Upper lobe of left lung (tissue), 6 donors: Measurements from ENCODE around the gene SMC6. TPM values are rescaled to one million over a fixed set of nuclear protein-coding genes. Genes with fewer than 3 reads are reported as not detected.

Experiments
- ATAC-seq, 2 donors: fragments of 200-7000 bp; cut with Tn5 transposase; one replicate each; pipeline ENCODE4 v1.9.1; 2022; ENCODE audit warnings: mild to moderate bottlenecking in 2 of 2, moderate library complexity in 2 of 2; ENCODE audit not compliant: low FRiP score in 2 of 2
- DNase-seq, 2 donors: peaks; one replicate each; pipeline ENCODE4 v3.0.0-alpha.2; 2019 to 2020
- H3K27ac ChIP-seq, 4 donors: fragments of 200-600 bp; sonication (generic); one replicate each; pipeline ENCODE4 v1.5.1; 2016 to 2019
- H3K27me3 ChIP-seq, 4 donors: fragments of 200-600 bp; sonication (generic); one replicate each; pipeline ENCODE4 v1.5.1; 2017 to 2019
- H3K36me3 ChIP-seq, 4 donors: fragments of 200-600 bp; sonication (generic); one replicate each; pipeline ENCODE4 v1.5.1; 2016 to 2019
- H3K4me1 ChIP-seq, 4 donors: fragments of 200-600 bp; sonication (generic); one replicate each; pipeline ENCODE4 v1.5.1; 2018 to 2019
- H3K4me3 ChIP-seq, 4 donors: fragments of 200-600 bp; sonication (generic); one replicate each; pipeline ENCODE4 v1.5.1; 2017 to 2019; ENCODE audit warnings: mild to moderate bottlenecking in 2 of 4, moderate library complexity in 1 of 4
- H3K9me3 ChIP-seq, 4 donors: fragments of 200-600 bp; sonication (generic); one replicate each; pipeline ENCODE4 v1.5.1; 2018 to 2019
- EP300 ChIP-seq, 4 donors: sonication (generic); formaldehyde crosslinking; IDR thresholded peaks; one replicate each; pipeline ENCODE4 v1.5.1; 2017; ENCODE audit warnings: antibody characterized with exemption in 4 of 4, control low read depth in 2 of 4
- POLR2A ChIP-seq, 4 donors: fragments of 450-650 bp; IDR thresholded peaks; one replicate each; pipeline ENCODE4 v1.5.1; 2016 to 2017; ENCODE audit warnings: antibody characterized with exemption in 4 of 4, mild to moderate bottlenecking in 2 of 4
- POLR2AphosphoS5 ChIP-seq, 2 donors: sonication (generic); formaldehyde crosslinking; IDR thresholded peaks; one replicate each; pipeline ENCODE4 v1.5.1; 2017; ENCODE audit warnings: antibody characterized with exemption in 2 of 2
- WGBS, 2 donors: methylation state at CpG; one replicate each; pipeline ENCODE4 v1.1.5; 2017 to 2018; 5-methylcytosine and 5-hydroxymethylcytosine counted together
- total RNA-seq, 6 donors: library from RNA; depleted of rRNA in 4 of 6; stranded (reverse); fragments of >200 nt in 4 of 6; gene quantifications; one replicate each; pipeline versions ENCODE4 v1.1.0 to v1.2.1, GENCODE V29; 2016 to 2021
- TF ChIP-seq, protein P1 (sequence below), 6 experiments: fragments of 450-650 bp in 4 of 6; fragments of 200-600 bp in 2 of 6; sonication (generic) in 2 of 6; IDR thresholded peaks; one replicate each; pipeline ENCODE4 v1.5.1; 2016 to 2019; ENCODE audit warnings: antibody characterized with exemption in 6 of 6
- donor health status: DM: no; HTN: no; CAD: no; lungs with moderate emphysema.
- donor health status: DM: no; HTN: yes; CAD: no; lungs with severe emphysema.

Gene SMC6
- total RNA-seq, 6 donors from 2014 or later, result 5.8 to 30.8 (median 13.6) TPM

DNA sequence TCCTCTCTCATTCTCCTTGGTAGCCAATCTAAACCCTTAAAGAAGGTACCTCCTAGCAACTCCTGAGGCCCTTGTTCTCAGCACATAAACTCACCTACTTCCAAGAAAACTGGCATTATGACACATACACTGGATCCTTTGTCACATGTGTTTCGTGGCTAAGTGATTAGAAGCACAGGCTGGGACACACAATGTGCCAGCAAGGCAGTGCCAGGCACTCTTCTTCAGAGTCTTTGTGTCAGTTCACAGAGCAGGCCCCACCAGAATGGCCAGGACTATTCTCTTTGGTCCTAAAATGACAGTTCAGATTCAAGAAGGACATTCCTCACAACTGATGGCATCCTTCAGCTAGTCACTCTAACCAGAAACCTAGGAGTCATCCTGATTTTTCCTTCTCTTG, 40.3 kb downstream of the SMC6 start:
- no peaks in the 10 kb centered on the region for H3K4me1 ChIP-seq
- ATAC-seq (no peak), DNase-seq (no peak)
- no peaks in the 10 kb centered on the region for H3K27me3 ChIP-seq
- H3K27ac ChIP-seq, result no peak overlapping the region
- H3K9me3 ChIP-seq, result no peaks in the 10 kb centered on the region
- TF ChIP-seq, protein P1, sequence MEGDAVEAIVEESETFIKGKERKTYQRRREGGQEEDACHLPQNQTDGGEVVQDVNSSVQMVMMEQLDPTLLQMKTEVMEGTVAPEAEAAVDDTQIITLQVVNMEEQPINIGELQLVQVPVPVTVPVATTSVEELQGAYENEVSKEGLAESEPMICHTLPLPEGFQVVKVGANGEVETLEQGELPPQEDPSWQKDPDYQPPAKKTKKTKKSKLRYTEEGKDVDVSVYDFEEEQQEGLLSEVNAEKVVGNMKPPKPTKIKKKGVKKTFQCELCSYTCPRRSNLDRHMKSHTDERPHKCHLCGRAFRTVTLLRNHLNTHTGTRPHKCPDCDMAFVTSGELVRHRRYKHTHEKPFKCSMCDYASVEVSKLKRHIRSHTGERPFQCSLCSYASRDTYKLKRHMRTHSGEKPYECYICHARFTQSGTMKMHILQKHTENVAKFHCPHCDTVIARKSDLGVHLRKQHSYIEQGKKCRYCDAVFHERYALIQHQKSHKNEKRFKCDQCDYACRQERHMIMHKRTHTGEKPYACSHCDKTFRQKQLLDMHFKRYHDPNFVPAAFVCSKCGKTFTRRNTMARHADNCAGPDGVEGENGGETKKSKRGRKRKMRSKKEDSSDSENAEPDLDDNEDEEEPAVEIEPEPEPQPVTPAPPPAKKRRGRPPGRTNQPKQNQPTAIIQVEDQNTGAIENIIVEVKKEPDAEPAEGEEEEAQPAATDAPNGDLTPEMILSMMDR (IDR thresholded peaks at IDR 0.05), result no peak
- TF ChIP-seq POLR2A (IDR thresholded peaks at IDR 0.05) (no peak), POLR2AphosphoS5 (IDR thresholded peaks at IDR 0.05) (no peak), EP300 (IDR thresholded peaks at IDR 0.05) (no peak)
- no peak overlapping the region for H3K4me3 ChIP-seq
- WGBS, 2 donors, result 86 to 95% methylated on average over 1 of the region's 1 CpG
- peaks cover 3 to 92% (median 22%) of the 10 kb centered on the region in 4 donors for H3K36me3 ChIP-seq

DNA sequence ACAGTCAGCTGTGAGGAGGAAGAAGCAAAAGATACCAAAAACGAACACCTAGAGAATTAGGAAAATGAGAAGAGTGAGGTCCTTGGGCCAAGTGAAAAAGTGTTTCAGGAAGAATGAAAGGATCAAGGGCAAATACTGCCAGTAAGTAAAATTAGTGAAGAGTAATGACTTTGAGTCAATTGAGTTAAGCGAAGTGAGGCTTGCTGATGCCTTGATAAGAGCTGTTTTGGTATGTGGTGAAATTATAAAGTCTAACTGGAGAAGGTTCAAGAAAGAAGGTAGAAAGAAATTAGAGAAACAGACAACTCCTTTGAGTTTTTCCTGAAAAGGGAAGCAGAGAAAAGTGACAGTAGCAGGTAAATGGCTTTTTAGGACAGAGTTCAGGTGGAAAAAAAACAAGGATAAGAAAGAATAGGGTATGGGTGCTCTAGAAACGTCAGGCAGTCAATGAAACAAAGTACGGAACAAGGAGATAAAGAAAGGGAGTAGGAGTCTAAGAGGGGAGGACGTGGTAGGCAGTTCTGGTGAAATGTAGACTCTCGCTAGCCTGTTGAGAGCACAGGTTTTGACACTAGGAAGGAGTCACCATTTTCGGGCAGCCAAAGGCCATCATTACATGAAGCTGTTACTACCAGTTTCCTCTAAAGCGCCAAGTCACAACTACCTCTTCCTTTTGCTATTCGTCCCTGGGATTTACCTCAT, 42.9 kb downstream of the SMC6 start:
- Histone ChIP-seq H3K36me3 (peaks cover 0 to 89% (median 22%) of the 10 kb centered on the region in 4 donors), H3K4me3 (no peak overlapping the region), H3K9me3 (no peaks in the 10 kb centered on the region), H3K27ac (no peak overlapping the region), H3K4me1 (no peaks in the 10 kb centered on the region), H3K27me3 (no peaks in the 10 kb centered on the region)
- WGBS, 2 donors, result 92 to 93% methylated on average over 9 of the region's 9 CpGs
- DNase-seq, result no peak
- TF ChIP-seq POLR2AphosphoS5 (IDR thresholded peaks at IDR 0.05) (no peak), EP300 (IDR thresholded peaks at IDR 0.05) (no peak)
- TF ChIP-seq, protein P1 (IDR thresholded peaks at IDR 0.05), result no peak
- ATAC-seq, result no peak

DNA sequence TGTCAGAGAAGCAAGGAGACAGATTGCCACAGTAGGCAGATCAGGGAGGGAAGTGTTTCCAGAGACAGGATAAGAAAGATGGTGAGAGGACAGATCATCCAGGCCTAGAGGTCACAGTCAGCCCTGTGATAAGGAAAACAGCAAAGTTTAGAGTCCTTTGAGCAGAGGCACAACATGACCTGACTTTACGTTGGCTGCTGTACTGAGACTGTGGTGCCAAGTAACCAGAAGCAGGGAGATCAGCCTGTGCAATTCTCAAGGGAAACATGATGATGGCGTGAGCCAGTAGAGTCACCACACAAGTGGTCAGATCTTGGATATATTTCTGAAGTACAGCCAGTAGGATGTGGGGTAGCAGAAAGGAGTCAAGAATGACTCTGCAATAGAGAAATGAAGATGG, 43.7 kb downstream of the SMC6 start:
- H3K36me3 ChIP-seq, result peaks cover 0 to 89% (median 27%) of the 10 kb centered on the region in 4 donors
- ATAC-seq, result no peak
- no peaks in the 10 kb centered on the region for H3K27me3 ChIP-seq
- TF ChIP-seq EP300 (IDR thresholded peaks at IDR 0.05) (no peak), POLR2AphosphoS5 (IDR thresholded peaks at IDR 0.05) (no peak), POLR2A (IDR thresholded peaks at IDR 0.05) (no peak)
- TF ChIP-seq, protein P1 (IDR thresholded peaks at IDR 0.05), result no peak
- 87 to 97% methylated on average over 2 of the region's 2 CpGs for WGBS, 2 donors
- no peak overlapping the region for H3K4me3 ChIP-seq
- H3K4me1 ChIP-seq, result no peaks in the 10 kb centered on the region
- H3K9me3 ChIP-seq, result no peaks in the 10 kb centered on the region
- H3K27ac ChIP-seq, result no peak overlapping the region
- DNase-seq, result no peak

DNA sequence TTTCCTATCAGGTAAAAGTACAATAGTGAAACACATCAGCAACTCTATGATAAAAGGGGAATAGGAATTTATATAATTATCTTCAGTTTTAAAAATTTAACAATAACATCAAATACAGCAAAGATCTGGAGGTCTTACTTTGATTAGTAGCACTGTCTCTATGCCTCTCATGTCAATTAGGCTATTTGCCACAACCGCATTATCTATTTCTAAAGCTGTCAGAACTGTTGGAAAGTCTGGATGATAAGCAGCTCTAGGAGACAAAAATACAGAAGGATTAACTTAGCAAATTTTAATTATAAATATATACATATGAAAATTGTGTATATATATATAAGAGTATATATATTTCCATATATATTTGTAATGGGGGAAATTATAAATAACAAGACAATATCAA, 45.1 kb downstream of the SMC6 start:
- DNase-seq (no peak), ATAC-seq (no peak)
- TF ChIP-seq POLR2A (IDR thresholded peaks at IDR 0.05) (no peak), POLR2AphosphoS5 (IDR thresholded peaks at IDR 0.05) (no peak), EP300 (IDR thresholded peaks at IDR 0.05) (no peak)
- TF ChIP-seq, protein P1 (IDR thresholded peaks at IDR 0.05), result no peak
- Histone ChIP-seq H3K36me3 (peaks cover 0 to 82% (median 22%) of the 10 kb centered on the region in 4 donors), H3K4me3 (no peak overlapping the region), H3K27me3 (no peaks in the 10 kb centered on the region), H3K4me1 (no peaks in the 10 kb centered on the region), H3K27ac (no peak overlapping the region), H3K9me3 (no peaks in the 10 kb centered on the region)
- WGBS, 2 donors, result 98 to 100% methylated on average over 1 of the region's 1 CpG

DNA sequence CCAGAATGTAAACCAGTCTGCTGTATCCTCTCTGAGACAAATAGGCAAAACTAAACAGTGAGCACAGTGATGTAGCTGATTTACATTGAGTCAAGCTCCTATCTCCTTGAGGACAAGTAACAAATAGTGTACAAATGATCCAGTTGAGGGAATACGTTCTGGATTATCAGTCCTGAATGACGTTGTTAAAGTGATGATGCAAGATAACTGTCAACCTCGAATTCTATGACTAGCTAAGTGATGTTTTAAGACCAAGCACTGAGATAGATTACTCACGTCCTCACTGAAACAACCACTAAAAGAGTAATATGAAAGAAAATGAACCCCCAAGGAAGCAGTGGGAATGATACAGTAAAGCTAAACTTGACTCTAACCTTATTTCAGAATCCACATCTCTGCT, 46.8 kb downstream of the SMC6 start:
- WGBS, 2 donors, result 94 to 98% methylated on average over 4 of the region's 4 CpGs
- Histone ChIP-seq H3K9me3 (no peaks in the 10 kb centered on the region), H3K4me1 (no peaks in the 10 kb centered on the region), H3K4me3 (no peak overlapping the region), H3K27me3 (no peaks in the 10 kb centered on the region), H3K27ac (no peak overlapping the region), H3K36me3 (peaks cover 0 to 80% (median 24%) of the 10 kb centered on the region in 4 donors)
- ATAC-seq (no peak), DNase-seq (no peak)
- TF ChIP-seq, protein P1 (IDR thresholded peaks at IDR 0.05), result no peak
- TF ChIP-seq POLR2AphosphoS5 (IDR thresholded peaks at IDR 0.05), result no peak
- TF ChIP-seq POLR2A (IDR thresholded peaks at IDR 0.05), result no peak
- TF ChIP-seq EP300 (IDR thresholded peaks at IDR 0.05), result no peak
